BLaER1 (cell line): ENCODE results near the gene ZNF557.

Source experiments
- H3K27ac ChIP-seq: shearing (Covaris generic); formaldehyde crosslinking; 2 replicates; pipeline ENCODE4 v1.8.1; 2022
- H3K27me3 ChIP-seq: shearing (Covaris generic); formaldehyde crosslinking; 2 replicates; pipeline ENCODE4 v1.8.1; 2022
- H3K36me3 ChIP-seq: shearing (Covaris generic); formaldehyde crosslinking; 2 replicates; pipeline ENCODE4 v1.8.1; 2022
- H3K4me1 ChIP-seq: shearing (Covaris generic); formaldehyde crosslinking; 2 replicates; pipeline ENCODE4 v1.8.1; 2022
- H3K4me2 ChIP-seq: shearing (Covaris generic); formaldehyde crosslinking; 2 replicates; pipeline ENCODE4 v1.8.1; 2022
- H3K4me3 ChIP-seq: shearing (Covaris generic); formaldehyde crosslinking; 2 replicates; pipeline ENCODE4 v1.8.1; 2022
- H3K9ac ChIP-seq: shearing (Covaris generic); formaldehyde crosslinking; 2 replicates; pipeline ENCODE4 v1.8.1; 2022
- H3K9me3 ChIP-seq: shearing (Covaris generic); formaldehyde crosslinking; 2 replicates; pipeline ENCODE4 v1.8.1; 2022
- H4K20me1 ChIP-seq: shearing (Covaris generic); formaldehyde crosslinking; 2 replicates; pipeline ENCODE4 v1.8.1; 2022
- Cebpa-rat ChIP-seq: shearing (Covaris generic); IDR thresholded peaks from 2 replicates; pipeline ENCODE4 v1.8.1; 2022

Gene ZNF557

GRCh38 chr19:7083076-7083956, 13.8 kb downstream of the ZNF557 start:
- Histone ChIP-seq H3K36me3 (peaks cover 100% of the 10 kb centered on the region), H3K4me3 (peak overlapping the region; percentile 50), H3K27me3 (no peaks in the 10 kb centered on the region), H3K4me2 (no peak overlapping the region), H3K27ac (no peak overlapping the region), H3K4me1 (no peaks in the 10 kb centered on the region), H4K20me1 (no peaks in the 10 kb centered on the region), H3K9me3 (peaks cover 100% of the 10 kb centered on the region), H3K9ac (no peak overlapping the region)
- no peak for TF ChIP-seq Cebpa-rat

GRCh38 chr19:7088999-7089398, 19.5 kb downstream of the ZNF557 start:
- Histone ChIP-seq H4K20me1 (no peaks in the 10 kb centered on the region), H3K27me3 (no peaks in the 10 kb centered on the region), H3K9me3 (peaks cover 100% of the 10 kb centered on the region), H3K36me3 (peaks cover 89% of the 10 kb centered on the region), H3K4me2 (no peak overlapping the region), H3K4me3 (no peak overlapping the region), H3K27ac (no peak overlapping the region), H3K4me1 (peaks cover 4% of the 10 kb centered on the region; the same call in 1 of the 2 replicates), H3K9ac (no peak overlapping the region)
- no peak for TF ChIP-seq Cebpa-rat

- Histone ChIP-seq H3K27me3 (no peaks in the 10 kb centered on the region), H3K27ac (no peak overlapping the region), H3K4me2 (peak overlapping the region; percentile 80), H3K4me3 (peak overlapping the region; percentile 73), H3K36me3 (peaks cover 10% of the 10 kb centered on the region; the same call in 1 of the 2 replicates), H4K20me1 (no peaks in the 10 kb centered on the region), H3K9ac (no peak overlapping the region), H3K9me3 (peaks cover 52% of the 10 kb centered on the region), H3K4me1 (peaks cover 28% of the 10 kb centered on the region)
- no peak for TF ChIP-seq Cebpa-rat
These were observed 28.6 kb downstream of the ZNF557 start for GRCh38 chr19:7098096-7098495.

GRCh38 chr19:7098701-7099596, 29.4 kb downstream of the ZNF557 start:
- peaks cover 43% of the 10 kb centered on the region for H3K9me3 ChIP-seq
- H3K27me3 ChIP-seq, result no peaks in the 10 kb centered on the region
- peak overlapping the region; percentile 73 for H3K4me3 ChIP-seq
- H3K27ac ChIP-seq, result peak overlapping the region; percentile 94
- H3K36me3 ChIP-seq, result peaks cover 10% of the 10 kb centered on the region; the same call in 1 of the 2 replicates
- TF ChIP-seq Cebpa-rat, result no peak
- H3K9ac ChIP-seq, result peak overlapping the region; percentile 92
- no peaks in the 10 kb centered on the region for H4K20me1 ChIP-seq
- peak overlapping the region; percentile 80 for H3K4me2 ChIP-seq
- H3K4me1 ChIP-seq, result peaks cover 28% of the 10 kb centered on the region

GRCh38 chr19:7099597-7099921, 30.1 kb downstream of the ZNF557 start:
- H3K27me3 ChIP-seq, result no peaks in the 10 kb centered on the region
- peak overlapping the region; percentile 92 for H3K9ac ChIP-seq
- H3K27ac ChIP-seq, result peak overlapping the region; percentile 94
- H4K20me1 ChIP-seq, result no peaks in the 10 kb centered on the region
- H3K36me3 ChIP-seq, result peaks cover 7% of the 10 kb centered on the region; the same call in 1 of the 2 replicates
- H3K4me2 ChIP-seq, result peak overlapping the region; percentile 80
- peaks cover 29% of the 10 kb centered on the region for H3K4me1 ChIP-seq
- no peak for TF ChIP-seq Cebpa-rat
- peaks cover 37% of the 10 kb centered on the region for H3K9me3 ChIP-seq
- peak overlapping the region; percentile 73 for H3K4me3 ChIP-seq

GRCh38 chr19:7101498-7102253, 32.2 kb downstream of the ZNF557 start:
- Histone ChIP-seq H3K36me3 (no peaks in the 10 kb centered on the region), H3K4me2 (peak overlapping the region; percentile 43), H4K20me1 (no peaks in the 10 kb centered on the region), H3K9ac (0 out of 2 replicates have a peak overlapping the region, but pooled peaks have one; percentile 22), H3K27ac (no peak overlapping the region), H3K9me3 (peaks cover 16% of the 10 kb centered on the region), H3K4me1 (peaks cover 33% of the 10 kb centered on the region), H3K27me3 (no peaks in the 10 kb centered on the region), H3K4me3 (no peak overlapping the region)
- no peak for TF ChIP-seq Cebpa-rat

GRCh38 chr19:7104747-7105447, 35.4 kb downstream of the ZNF557 start:
- 0 out of 2 replicates have a peak, but pooled peaks cover 3% of the 10 kb centered on the region for H3K9me3 ChIP-seq
- no peak overlapping the region for H3K27ac ChIP-seq
- no peaks in the 10 kb centered on the region for H3K27me3 ChIP-seq
- no peak overlapping the region for H3K4me3 ChIP-seq
- no peak overlapping the region for H3K4me2 ChIP-seq
- H3K4me1 ChIP-seq, result peaks cover 25% of the 10 kb centered on the region
- H3K9ac ChIP-seq, result no peak overlapping the region
- H4K20me1 ChIP-seq, result no peaks in the 10 kb centered on the region
- no peaks in the 10 kb centered on the region for H3K36me3 ChIP-seq
- TF ChIP-seq Cebpa-rat, result no peak

GRCh38 chr19:7106711-7107657, 37.5 kb downstream of the ZNF557 start:
- no peak for TF ChIP-seq Cebpa-rat
- H3K9me3 ChIP-seq, result 0 out of 2 replicates have a peak, but pooled peaks cover 3% of the 10 kb centered on the region
- H3K4me1 ChIP-seq, result peaks cover 8% of the 10 kb centered on the region
- H3K9ac ChIP-seq, result no peak overlapping the region
- H3K4me3 ChIP-seq, result no peak overlapping the region
- no peaks in the 10 kb centered on the region for H3K27me3 ChIP-seq
- H3K36me3 ChIP-seq, result no peaks in the 10 kb centered on the region
- H3K27ac ChIP-seq, result no peak overlapping the region
- peaks cover 2% of the 10 kb centered on the region; the same call in 1 of the 2 replicates for H4K20me1 ChIP-seq
- H3K4me2 ChIP-seq, result no peak overlapping the region
